Thyroid gland (tissue), 4 donors: ENCODE measurements around the gene CDC27.

Experiments used
- CTCF ChIP-seq, 6 experiments: fragments of 200-600 bp in 3 of 6; fragments of 450-650 bp in 3 of 6; sonication (generic) in 3 of 6; IDR thresholded peaks; one replicate each; pipeline ENCODE4 v1.5.1; 2016 to 2019; ENCODE audit warnings: antibody characterized with exemption in 6 of 6, mild to moderate bottlenecking in 2 of 6, inconsistent platforms in 1 of 6, moderate library complexity in 1 of 6
- POLR2A ChIP-seq, 2 donors: fragments of 450-650 bp; IDR thresholded peaks; one replicate each; pipeline ENCODE4 v1.6.1; 2017; ENCODE audit warnings: antibody characterized with exemption in 2 of 2, mild to moderate bottlenecking in 2 of 2, moderate library complexity in 1 of 2

GRCh38 chr17:47117386-47117785 lies 71.7 kb downstream of the CDC27 start:
- TF ChIP-seq CTCF (IDR thresholded peaks at IDR 0.05) (no peak), POLR2A (IDR thresholded peaks at IDR 0.05) (no peak)
